ENCODE data around the gene SORT1. TPM values are rescaled to one million over a fixed set of nuclear protein-coding genes. Genes with fewer than 3 reads are reported as not detected.

The SORT1 gene
- polyA plus RNA-seq, 1 of the 3 experiments (the other 2 are of a cell fraction), result 8.5 TPM

DNA sequence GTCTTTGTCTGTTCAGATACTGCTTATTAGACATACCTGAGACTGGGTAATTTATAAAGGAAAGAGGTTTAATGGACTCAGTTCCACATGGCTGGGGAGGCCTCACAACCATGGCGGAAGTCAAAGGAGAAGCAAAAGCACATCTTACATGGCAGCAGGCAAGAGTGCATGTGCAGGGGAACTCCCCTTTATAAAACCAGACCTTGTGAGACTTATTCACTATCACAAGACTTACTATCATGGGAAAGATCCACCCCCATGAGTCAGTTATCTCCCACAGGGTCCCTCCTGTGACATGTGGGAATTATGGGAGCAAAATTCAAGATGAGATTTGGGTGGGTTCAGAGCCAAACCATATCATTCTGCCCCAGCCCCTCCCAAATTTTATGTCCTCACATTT, 35.6 kb upstream of the SORT1 start:
- H3K79me2 ChIP-seq (ENCODE audit: insufficient read depth), result no peaks in the 10 kb centered on the region
- POLR2A ChIA-PET, result no interaction called here

DNA sequence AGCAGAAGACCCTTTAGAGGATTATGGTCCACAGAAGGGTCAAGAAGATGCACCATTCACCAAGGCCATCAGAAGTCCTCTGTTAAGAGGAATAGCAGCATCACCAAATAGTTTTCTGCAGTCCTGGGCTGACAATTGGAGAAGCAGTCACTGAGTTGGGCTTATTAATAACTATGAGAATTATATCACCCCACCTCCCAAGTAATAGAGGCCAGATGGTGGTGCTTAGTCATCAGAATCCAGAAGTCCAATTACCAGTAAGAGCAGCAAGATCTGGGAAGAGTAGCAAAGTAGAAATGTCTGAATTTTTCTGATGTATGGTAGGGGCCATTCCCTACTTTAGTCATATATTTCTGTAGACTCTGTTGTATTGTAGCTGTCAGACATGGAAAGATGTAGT, 34.6 kb upstream of the SORT1 start:
- no peak for DNase-seq
- no peaks in the 10 kb centered on the region for H3K9me3 ChIP-seq
- CTCF ChIA-PET, result no interaction called here
- TF ChIP-seq, protein P1, sequence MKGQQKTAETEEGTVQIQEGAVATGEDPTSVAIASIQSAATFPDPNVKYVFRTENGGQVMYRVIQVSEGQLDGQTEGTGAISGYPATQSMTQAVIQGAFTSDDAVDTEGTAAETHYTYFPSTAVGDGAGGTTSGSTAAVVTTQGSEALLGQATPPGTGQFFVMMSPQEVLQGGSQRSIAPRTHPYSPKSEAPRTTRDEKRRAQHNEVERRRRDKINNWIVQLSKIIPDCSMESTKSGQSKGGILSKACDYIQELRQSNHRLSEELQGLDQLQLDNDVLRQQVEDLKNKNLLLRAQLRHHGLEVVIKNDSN (IDR thresholded peaks at IDR 0.05; ENCODE audit: borderline replicate concordance, low read depth), result no peak
- TF ChIP-seq RCOR1 (IDR thresholded peaks at IDR 0.05; ENCODE audit: low read length) (no peak), MEF2A (IDR thresholded peaks at IDR 0.05; ENCODE audit: borderline replicate concordance, low read depth) (no peak), GATA2 (CRISPR knock-in tag; IDR thresholded peaks at IDR 0.05) (no peak), TEAD4 (IDR thresholded peaks at IDR 0.05; ENCODE audit: borderline replicate concordance, insufficient read depth) (no peak), EZH2phosphoT487 (IDR thresholded peaks at IDR 0.05; ENCODE audit: borderline replicate concordance, low read depth) (no peak), FOXJ3 (CRISPR knock-in tag; IDR thresholded peaks at IDR 0.05) (no peak)
- TF ChIP-seq, protein P2, sequence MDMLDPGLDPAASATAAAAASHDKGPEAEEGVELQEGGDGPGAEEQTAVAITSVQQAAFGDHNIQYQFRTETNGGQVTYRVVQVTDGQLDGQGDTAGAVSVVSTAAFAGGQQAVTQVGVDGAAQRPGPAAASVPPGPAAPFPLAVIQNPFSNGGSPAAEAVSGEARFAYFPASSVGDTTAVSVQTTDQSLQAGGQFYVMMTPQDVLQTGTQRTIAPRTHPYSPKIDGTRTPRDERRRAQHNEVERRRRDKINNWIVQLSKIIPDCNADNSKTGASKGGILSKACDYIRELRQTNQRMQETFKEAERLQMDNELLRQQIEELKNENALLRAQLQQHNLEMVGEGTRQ (IDR thresholded peaks at IDR 0.05; ENCODE audit: borderline replicate concordance, low read depth, low read length), result no peak
- TF ChIP-seq, protein P3, sequence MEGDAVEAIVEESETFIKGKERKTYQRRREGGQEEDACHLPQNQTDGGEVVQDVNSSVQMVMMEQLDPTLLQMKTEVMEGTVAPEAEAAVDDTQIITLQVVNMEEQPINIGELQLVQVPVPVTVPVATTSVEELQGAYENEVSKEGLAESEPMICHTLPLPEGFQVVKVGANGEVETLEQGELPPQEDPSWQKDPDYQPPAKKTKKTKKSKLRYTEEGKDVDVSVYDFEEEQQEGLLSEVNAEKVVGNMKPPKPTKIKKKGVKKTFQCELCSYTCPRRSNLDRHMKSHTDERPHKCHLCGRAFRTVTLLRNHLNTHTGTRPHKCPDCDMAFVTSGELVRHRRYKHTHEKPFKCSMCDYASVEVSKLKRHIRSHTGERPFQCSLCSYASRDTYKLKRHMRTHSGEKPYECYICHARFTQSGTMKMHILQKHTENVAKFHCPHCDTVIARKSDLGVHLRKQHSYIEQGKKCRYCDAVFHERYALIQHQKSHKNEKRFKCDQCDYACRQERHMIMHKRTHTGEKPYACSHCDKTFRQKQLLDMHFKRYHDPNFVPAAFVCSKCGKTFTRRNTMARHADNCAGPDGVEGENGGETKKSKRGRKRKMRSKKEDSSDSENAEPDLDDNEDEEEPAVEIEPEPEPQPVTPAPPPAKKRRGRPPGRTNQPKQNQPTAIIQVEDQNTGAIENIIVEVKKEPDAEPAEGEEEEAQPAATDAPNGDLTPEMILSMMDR (IDR thresholded peaks at IDR 0.05), result no peak

More for the DNA sequence above, 35.6 kb upstream of the SORT1 start:
- WGBS (ENCODE audit: low lambda C conversion rate), result 85% methylated on average over 1 of the region's 1 CpG
- DNase-seq, result no peak
- CTCF ChIA-PET, result no interaction called here
- Histone ChIP-seq H3K9ac (no peak overlapping the region), H3K4me3 (ENCODE audit: low read depth in 2 of 2, low read length in 1 of 2) (no peak overlapping the region), H3K4me1 (ENCODE audit: control insufficient read depth in 1 of 2, insufficient read depth in 2 of 2, low read depth in 1 of 2, low read length in 1 of 2) (no peaks in the 10 kb centered on the region), H3K36me3 (replicated peaks in 1 of 2; ENCODE audit: control insufficient read depth in 1 of 2, insufficient read depth in 2 of 2, low read length in 1 of 2) (no peaks in the 10 kb centered on the region), H3K4me2 (no peak overlapping the region), H3K27ac (ENCODE audit: low read depth in 2 of 2, low read length in 1 of 2) (no peak overlapping the region), H3K9me3 (no peaks in the 10 kb centered on the region), H3F3A (replicated peaks; ENCODE audit: insufficient read depth) (no peaks in the 10 kb centered on the region), H3K27me3 (ENCODE audit: insufficient read depth) (no peaks in the 10 kb centered on the region), H2AFZ (ENCODE audit: low read depth) (no peak overlapping the region), H3K9me2 (no peaks in the 10 kb centered on the region), H4K20me1 (ENCODE audit: insufficient read depth) (no peaks in the 10 kb centered on the region)
- TF ChIP-seq SMC3 (IDR thresholded peaks at IDR 0.05; ENCODE audit: low read depth, low read length), result no peak
- no peak for TF ChIP-seq TEAD4 (IDR thresholded peaks at IDR 0.05; ENCODE audit: borderline replicate concordance, insufficient read depth)
- no peak for TF ChIP-seq RAD21 (IDR thresholded peaks at IDR 0.05; ENCODE audit: low read length)
- TF ChIP-seq, protein P2 (IDR thresholded peaks at IDR 0.05; ENCODE audit: borderline replicate concordance, low read depth, low read length), result no peak
- TF ChIP-seq POLR2AphosphoS5 (IDR thresholded peaks at IDR 0.05; ENCODE audit: low read depth, low read length), result no peak
- TF ChIP-seq RFX5 (IDR thresholded peaks at IDR 0.05; ENCODE audit: low read length), result no peak
- TF ChIP-seq TCF12 (IDR thresholded peaks at IDR 0.05), result no peak
- no peak for TF ChIP-seq GATA2 (CRISPR knock-in tag; IDR thresholded peaks at IDR 0.05)
- no peak for TF ChIP-seq TAF1 (IDR thresholded peaks at IDR 0.05; ENCODE audit: borderline replicate concordance, low read depth, low read length)
- TF ChIP-seq, protein P4, sequence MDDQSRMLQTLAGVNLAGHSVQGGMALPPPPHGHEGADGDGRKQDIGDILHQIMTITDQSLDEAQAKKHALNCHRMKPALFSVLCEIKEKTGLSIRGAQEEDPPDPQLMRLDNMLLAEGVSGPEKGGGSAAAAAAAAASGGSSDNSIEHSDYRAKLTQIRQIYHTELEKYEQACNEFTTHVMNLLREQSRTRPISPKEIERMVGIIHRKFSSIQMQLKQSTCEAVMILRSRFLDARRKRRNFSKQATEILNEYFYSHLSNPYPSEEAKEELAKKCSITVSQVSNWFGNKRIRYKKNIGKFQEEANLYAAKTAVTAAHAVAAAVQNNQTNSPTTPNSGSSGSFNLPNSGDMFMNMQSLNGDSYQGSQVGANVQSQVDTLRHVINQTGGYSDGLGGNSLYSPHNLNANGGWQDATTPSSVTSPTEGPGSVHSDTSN (IDR thresholded peaks at IDR 0.05), result no peak
- no peak for TF ChIP-seq RCOR1 (IDR thresholded peaks at IDR 0.05; ENCODE audit: low read length)
- TF ChIP-seq FOXJ3 (CRISPR knock-in tag; IDR thresholded peaks at IDR 0.05), result no peak
- TF ChIP-seq, protein P1 (IDR thresholded peaks at IDR 0.05; ENCODE audit: borderline replicate concordance, low read depth), result no peak
- TF ChIP-seq, protein P5, sequence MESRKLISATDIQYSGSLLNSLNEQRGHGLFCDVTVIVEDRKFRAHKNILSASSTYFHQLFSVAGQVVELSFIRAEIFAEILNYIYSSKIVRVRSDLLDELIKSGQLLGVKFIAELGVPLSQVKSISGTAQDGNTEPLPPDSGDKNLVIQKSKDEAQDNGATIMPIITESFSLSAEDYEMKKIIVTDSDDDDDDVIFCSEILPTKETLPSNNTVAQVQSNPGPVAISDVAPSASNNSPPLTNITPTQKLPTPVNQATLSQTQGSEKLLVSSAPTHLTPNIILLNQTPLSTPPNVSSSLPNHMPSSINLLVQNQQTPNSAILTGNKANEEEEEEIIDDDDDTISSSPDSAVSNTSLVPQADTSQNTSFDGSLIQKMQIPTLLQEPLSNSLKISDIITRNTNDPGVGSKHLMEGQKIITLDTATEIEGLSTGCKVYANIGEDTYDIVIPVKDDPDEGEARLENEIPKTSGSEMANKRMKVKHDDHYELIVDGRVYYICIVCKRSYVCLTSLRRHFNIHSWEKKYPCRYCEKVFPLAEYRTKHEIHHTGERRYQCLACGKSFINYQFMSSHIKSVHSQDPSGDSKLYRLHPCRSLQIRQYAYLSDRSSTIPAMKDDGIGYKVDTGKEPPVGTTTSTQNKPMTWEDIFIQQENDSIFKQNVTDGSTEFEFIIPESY (IDR thresholded peaks at IDR 0.05; ENCODE audit: borderline replicate concordance, low read depth), result no peak

More for the DNA sequence above, 34.6 kb upstream of the SORT1 start:
- Histone ChIP-seq H3K4me2 (no peak overlapping the region), H4K20me1 (ENCODE audit: insufficient read depth) (no peaks in the 10 kb centered on the region), H3F3A (replicated peaks; ENCODE audit: insufficient read depth) (peaks cover 1% of the 10 kb centered on the region), H3K4me3 (ENCODE audit: low read depth in 2 of 2, low read length in 1 of 2) (no peak overlapping the region), H3K27me3 (ENCODE audit: insufficient read depth) (no peaks in the 10 kb centered on the region), H3K79me2 (ENCODE audit: insufficient read depth) (peaks cover 8% of the 10 kb centered on the region), H3K36me3 (replicated peaks in 1 of 2; ENCODE audit: control insufficient read depth in 1 of 2, insufficient read depth in 2 of 2, low read length in 1 of 2) (no peaks in the 10 kb centered on the region), H3K27ac (ENCODE audit: low read depth in 2 of 2, low read length in 1 of 2) (no peak overlapping the region), H2AFZ (ENCODE audit: low read depth) (no peak overlapping the region), H3K4me1 (ENCODE audit: control insufficient read depth in 1 of 2, insufficient read depth in 2 of 2, low read depth in 1 of 2, low read length in 1 of 2) (peaks cover 0 to 5% of the 10 kb centered on the region in 2 experiments; a peak in 1 of 4 replicates), H3K9ac (no peak overlapping the region), H3K9me2 (no peaks in the 10 kb centered on the region)
- POLR2A ChIA-PET, result no interaction called here
